DND-41 (cell line): ENCODE measurements around the gene HMGN3.

Experiments
- CTCF ChIP-seq: IDR thresholded peaks from 2 replicates; pipeline ENCODE4 v1.5.1; 2012; ENCODE audit warnings: borderline replicate concordance, low read length, moderate library complexity, mild to moderate bottlenecking; ENCODE audit not compliant: poor library complexity, severe bottlenecking; ENCODE audit errors: extremely low read depth
- EZH2 ChIP-seq: IDR thresholded peaks from 3 replicates; pipeline ENCODE4 v1.6.1; 2012; ENCODE audit warnings: borderline replicate concordance, low read depth, mild to moderate bottlenecking, moderate library complexity, low read length, inconsistent platforms; ENCODE audit not compliant: severe bottlenecking

- TF ChIP-seq EZH2: no peak
- TF ChIP-seq CTCF: no peak
These were observed 6.0 kb upstream of the HMGN3 start for GRCh38 chr6:79240509-79240908.
